ENCODE measurements around the gene WDR37.
"Not testable (repeated sequence)": the region's sequence is repeated elsewhere in the genome, so short reads cannot be mapped to it uniquely, and the experiment has no call there.

The WDR37 gene

GRCh38 chr10:1158066-1158465 lies 101.9 kb downstream of the WDR37 start:
- TF ChIP-seq CTCF (IDR thresholded peaks at IDR 0.05; ENCODE audit: insufficient read depth, missing control alignments): no peak
- DNase-seq (ENCODE audit: insufficient read length, low spot score) (no peak), FAIRE-seq (no peak)

- FAIRE-seq; DNase-seq (ENCODE audit: insufficient read length, low spot score): not testable (repeated sequence)
These were observed 102.4 kb downstream of the WDR37 start for GRCh38 chr10:1158536-1158935.

- no peak for TF ChIP-seq CTCF (IDR thresholded peaks at IDR 0.05; ENCODE audit: insufficient read depth, missing control alignments)
- DNase-seq (ENCODE audit: insufficient read length, low spot score): no peak
- no peak for FAIRE-seq
These were observed 103.2 kb downstream of the WDR37 start for GRCh38 chr10:1159131-1160061.

GRCh38 chr10:1160561-1161314 lies 104.6 kb downstream of the WDR37 start:
- TF ChIP-seq CTCF (IDR thresholded peaks at IDR 0.05; ENCODE audit: insufficient read depth, missing control alignments): no peak
- FAIRE-seq (no peak), DNase-seq (ENCODE audit: insufficient read length, low spot score) (no peak)

- not testable (repeated sequence) for DNase-seq (ENCODE audit: insufficient read length, low spot score); FAIRE-seq
These were observed 105.1 kb downstream of the WDR37 start for GRCh38 chr10:1161315-1161673.

GRCh38 chr10:1162481-1163203 lies 106.5 kb downstream of the WDR37 start:
- FAIRE-seq (no peak), DNase-seq (ENCODE audit: insufficient read length, low spot score) (no peak)
- no peak for TF ChIP-seq CTCF (IDR thresholded peaks at IDR 0.05; ENCODE audit: insufficient read depth, missing control alignments)

- FAIRE-seq (no peak), DNase-seq (ENCODE audit: insufficient read length, low spot score) (no peak)
- no peak for TF ChIP-seq CTCF (IDR thresholded peaks at IDR 0.05; ENCODE audit: insufficient read depth, missing control alignments)
These were observed 107.0 kb downstream of the WDR37 start for GRCh38 chr10:1163204-1163660.

Measured in D721Med (cell line).